ENCODE results near the gene NBAS. TPM values are rescaled to one million over a fixed set of nuclear protein-coding genes. Genes with fewer than 3 reads are reported as not detected.

Gene NBAS
- total and polyA plus RNA-seq, 2 of the 13 experiments (the other 11 are each of a cell fraction or from before 2014, with no cell fraction given), result 33.6 to 58.7 TPM

- Histone ChIP-seq H3K9me3 (ENCODE audit: low read length) (no peaks in the 10 kb centered on the region), H3K36me3 (replicated peaks in 1 of 2; ENCODE audit: control insufficient read depth in 1 of 2, insufficient read depth in 2 of 2, low read length in 2 of 2) (no peaks in the 10 kb centered on the region), H3K4me2 (ENCODE audit: low read depth, low read length) (no peak overlapping the region), H4K20me1 (ENCODE audit: insufficient read depth, low read length) (no peaks in the 10 kb centered on the region), H3K27ac (ENCODE audit: extremely low read length, insufficient read depth, low read length) (no peak overlapping the region), H3K79me2 (ENCODE audit: insufficient read depth, low read length) (no peaks in the 10 kb centered on the region), H2AFZ (ENCODE audit: low read length) (no peak overlapping the region), H3K9ac (ENCODE audit: insufficient read depth, low read depth, low read length) (no peak overlapping the region), H3K4me3 (replicated peaks in 1 of 3; ENCODE audit: insufficient read depth in 1 of 3, low read depth in 2 of 3, low read length in 3 of 3) (no peak overlapping the region), H3K4me1 (ENCODE audit: insufficient read depth, low read length) (no peaks in the 10 kb centered on the region), H3K27me3 (ENCODE audit: control insufficient read depth in 1 of 2, insufficient read depth in 2 of 2, low read length in 2 of 2) (peaks cover 1 to 18% of the 10 kb centered on the region in 2 experiments; a peak in 3 of 5 replicates)
- FAIRE-seq, result no peak
- no peak for TF ChIP-seq ZNF253 (CRISPR knock-in tag; IDR thresholded peaks at IDR 0.05; ENCODE audit: borderline replicate concordance)
- no peak for TF ChIP-seq ZBTB1 (CRISPR knock-in tag; IDR thresholded peaks at IDR 0.05; ENCODE audit: borderline replicate concordance)
- TF ChIP-seq NR3C1 (CRISPR knock-in tag; IDR thresholded peaks at IDR 0.05), result no peak
- no peak for TF ChIP-seq ZNF562 (CRISPR knock-in tag; IDR thresholded peaks at IDR 0.05; ENCODE audit: borderline replicate concordance)
- TF ChIP-seq ZNF512 (CRISPR knock-in tag; IDR thresholded peaks at IDR 0.05), result no peak
- TF ChIP-seq CHCHD3 (CRISPR knock-in tag; IDR thresholded peaks at IDR 0.05), result no peak
- TF ChIP-seq GLMP (CRISPR knock-in tag; IDR thresholded peaks at IDR 0.05; ENCODE audit: borderline replicate concordance), result no peak
- TF ChIP-seq PPARG (CRISPR knock-in tag; conservative IDR thresholded peaks at IDR 0.05), result no peak
- TF ChIP-seq, protein P1, sequence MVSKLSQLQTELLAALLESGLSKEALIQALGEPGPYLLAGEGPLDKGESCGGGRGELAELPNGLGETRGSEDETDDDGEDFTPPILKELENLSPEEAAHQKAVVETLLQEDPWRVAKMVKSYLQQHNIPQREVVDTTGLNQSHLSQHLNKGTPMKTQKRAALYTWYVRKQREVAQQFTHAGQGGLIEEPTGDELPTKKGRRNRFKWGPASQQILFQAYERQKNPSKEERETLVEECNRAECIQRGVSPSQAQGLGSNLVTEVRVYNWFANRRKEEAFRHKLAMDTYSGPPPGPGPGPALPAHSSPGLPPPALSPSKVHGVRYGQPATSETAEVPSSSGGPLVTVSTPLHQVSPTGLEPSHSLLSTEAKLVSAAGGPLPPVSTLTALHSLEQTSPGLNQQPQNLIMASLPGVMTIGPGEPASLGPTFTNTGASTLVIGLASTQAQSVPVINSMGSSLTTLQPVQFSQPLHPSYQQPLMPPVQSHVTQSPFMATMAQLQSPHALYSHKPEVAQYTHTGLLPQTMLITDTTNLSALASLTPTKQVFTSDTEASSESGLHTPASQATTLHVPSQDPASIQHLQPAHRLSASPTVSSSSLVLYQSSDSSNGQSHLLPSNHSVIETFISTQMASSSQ (IDR thresholded peaks at IDR 0.05; ENCODE audit: low read depth), result no peak
- TF ChIP-seq, protein P1 (CRISPR knock-in tag; IDR thresholded peaks at IDR 0.05; ENCODE audit: borderline replicate concordance), result no peak
- TF ChIP-seq ZNF24 (IDR thresholded peaks at IDR 0.05), result no peak
- no peak for TF ChIP-seq ZNF660 (CRISPR knock-in tag; IDR thresholded peaks at IDR 0.05; ENCODE audit: borderline replicate concordance, low read depth)
- ChIA-PET POLR2A (no interaction called here), CTCF (ENCODE audit: low intra/inter-chr PET ratio, low total read pairs) (no interaction called here)
- in situ Hi-C loops (cut with HindIII; ENCODE audit: extremely low pct_ligation_motif_present, low pct_unique_long_range_greater_than_20kb), result no loop called here
- no peak for DNase-seq (ENCODE audit: low spot score)
- ATAC-seq, result no peak
- intact Hi-C loops (cut with micrococcal nuclease; ENCODE audit: unreplicated experiment), result no loop called here
- WGBS (ENCODE audit: low lambda C conversion rate), result 4% methylated on average over 3 of the region's 3 CpGs
- no TSS peak for BruUV-seq (replicated peaks)
Observed at GRCh38 chr2:15145919-15146318, 415.2 kb downstream of the NBAS start.

Measured in HepG2 (cell line).